Glomerular endothelial cell (primary cell): Measurements from ENCODE around the gene ARFGEF2. TPM values are rescaled to one million over a fixed set of nuclear protein-coding genes. Genes with fewer than 3 reads are reported as not detected.
"Not testable (repeated sequence)": the region's sequence is repeated elsewhere in the genome, so short reads cannot be mapped to it uniquely, and the experiment has no call there.

Source experiments
- DNase-seq: peaks from one replicate; pipeline ENCODE4 v3.0.0-alpha.2; 2011; ENCODE audit warnings: low read depth, low spot score; ENCODE audit errors: extremely low read depth
- total RNA-seq: library from RNA; depleted of rRNA; stranded (reverse); fragments of >200 nt; gene quantifications from 2 replicates; pipeline ENCODE4 v1.2.3, GENCODE V29; 2015

The ARFGEF2 gene
- total RNA-seq, 1 donor from 2014 or later, result 31.9 TPM

- DNase-seq, result no peak
Observed at GRCh38 chr20:48984575-48985219, 63.2 kb downstream of the ARFGEF2 start.

GRCh38 chr20:48986899-48987298, 65.4 kb downstream of the ARFGEF2 start:
- DNase-seq, result no peak

GRCh38 chr20:48990467-48990866, 69.0 kb downstream of the ARFGEF2 start:
- no peak for DNase-seq

- no peak for DNase-seq
Observed at GRCh38 chr20:48995589-48995988, 74.1 kb downstream of the ARFGEF2 start.

GRCh38 chr20:48999890-49000870, 78.7 kb downstream of the ARFGEF2 start:
- DNase-seq, result no peak

GRCh38 chr20:49001741-49002140, 80.2 kb downstream of the ARFGEF2 start:
- DNase-seq, result no peak

- DNase-seq, result no peak
Observed at GRCh38 chr20:49006446-49006980, 85.0 kb downstream of the ARFGEF2 start.

GRCh38 chr20:49009899-49010631, 88.6 kb downstream of the ARFGEF2 start:
- DNase-seq, result no peak

GRCh38 chr20:49024220-49024619, 102.7 kb downstream of the ARFGEF2 start:
- DNase-seq, result no peak

- DNase-seq, result not testable (repeated sequence)
Observed at GRCh38 chr20:49028177-49028576, 106.7 kb downstream of the ARFGEF2 start.

GRCh38 chr20:49028684-49029083, 107.2 kb downstream of the ARFGEF2 start:
- no peak for DNase-seq

- no peak for DNase-seq
Observed at GRCh38 chr20:49029203-49029602, 107.7 kb downstream of the ARFGEF2 start.

GRCh38 chr20:49030954-49031619, 109.6 kb downstream of the ARFGEF2 start:
- DNase-seq, result no peak

- no peak for DNase-seq
Observed at GRCh38 chr20:49032455-49032854, 110.9 kb downstream of the ARFGEF2 start.

- no peak for DNase-seq
Observed at GRCh38 chr20:49034070-49034732, 112.7 kb downstream of the ARFGEF2 start.

- no peak for DNase-seq
Observed at GRCh38 chr20:49037962-49038387, 116.5 kb downstream of the ARFGEF2 start.

- no peak for DNase-seq
Observed at GRCh38 chr20:49039854-49040253, 118.3 kb downstream of the ARFGEF2 start.

- no peak for DNase-seq
Observed at GRCh38 chr20:49043000-49043399, 121.5 kb downstream of the ARFGEF2 start.

- DNase-seq, result no peak
Observed at GRCh38 chr20:49045440-49046086, 124.1 kb downstream of the ARFGEF2 start.
